Adrenal gland (tissue), 12 donors: ENCODE results near the gene LYPD6B. TPM values are rescaled to one million over a fixed set of nuclear protein-coding genes. Genes with fewer than 3 reads are reported as not detected.

Experiments used
- DNase-seq, 7 donors: peaks; one replicate each; pipeline ENCODE4 v3.0.0-alpha.2; 2019 to 2020
- H3K27ac ChIP-seq, 5 donors: fragments of 200-600 bp; sonication (generic) in 4 of 5; 1 replicate in 3 of 5; 2 replicates in 2 of 5; pipeline versions ENCODE4 v1.5.1 to v1.8.0; 2016 to 2020; ENCODE audit warnings: mild to moderate bottlenecking in 1 of 5
- H3K27me3 ChIP-seq: fragments of 200-600 bp; 2 replicates; pipeline ENCODE4 v1.8.0; 2021
- H3K36me3 ChIP-seq, 2 donors: fragments of 200-600 bp; replicated peaks in 1 of 2; 1 replicate in 1 of 2; 2 replicates in 1 of 2; pipeline versions ENCODE4 v1.5.1 to v1.8.0; 2018 to 2022
- H3K4me1 ChIP-seq, 2 donors: fragments of 200-600 bp; replicated peaks in 1 of 2; 1 replicate in 1 of 2; 2 replicates in 1 of 2; pipeline versions ENCODE4 v1.5.1 to v1.8.0; 2018 to 2021
- H3K4me3 ChIP-seq, 4 donors: fragments of 200-600 bp; sonication (generic) in 3 of 4; one replicate each; pipeline ENCODE4 v1.5.1; 2016 to 2018
- H3K9me3 ChIP-seq, 3 donors: fragments of 200-600 bp; sonication (generic) in 1 of 3; replicated peaks in 1 of 3; 1 replicate in 2 of 3; 2 replicates in 1 of 3; pipeline versions ENCODE4 v1.5.1 to v1.8.0; 2016 to 2021
- CTCF ChIP-seq, 6 experiments: fragments of 450-650 bp in 4 of 6; fragments of 200-600 bp in 2 of 6; sonication (generic) in 1 of 6; IDR thresholded peaks; 1 replicate in 5 of 6; 2 replicates in 1 of 6; pipeline versions ENCODE4 v1.5.1 to v1.8.0; 2016 to 2021; ENCODE audit warnings: antibody characterized with exemption in 6 of 6, mild to moderate bottlenecking in 2 of 6, moderate library complexity in 1 of 6
- POLR2A ChIP-seq, 2 donors: fragments of 450-650 bp; IDR thresholded peaks; one replicate each; pipeline ENCODE4 v1.6.1; 2017; ENCODE audit warnings: antibody characterized with exemption in 2 of 2, mild to moderate bottlenecking in 2 of 2, moderate library complexity in 1 of 2
- WGBS, 4 donors: extraction: QIAGEN DNeasy Blood & Tissue Kit in 2 of 4; methylation state at CpG; one replicate each; pipeline versions ENCODE4 v1.1.5 to v1.1.7; 2013 to 2017; 5-methylcytosine and 5-hydroxymethylcytosine counted together
- intact Hi-C, 2 donors: fragments of 100-400 bp; cut with DNase I; formaldehyde crosslinking; loops; one replicate each; pipeline versions ENCODE4 v1.14.1 to v1.15.0; 2022 to 2023
- polyA plus RNA-seq, 3 donors: library from polyadenylated mRNA; stranded (reverse); fragments of 200-250 nt in 2 of 3; fragments of 350-450 nt in 1 of 3; fragmentation: Illumina TruSeq in 1 of 3; extraction: RNeasy Lipid Tissue Mini Kit (QIAGEN cat#74804) in 1 of 3; gene quantifications; one replicate each; pipeline ENCODE4 v1.2.3, GENCODE V29; 2013 to 2014
- total RNA-seq, 9 donors: library from RNA; depleted of rRNA in 4 of 9; stranded (reverse); fragments of >200 nt in 4 of 9; fragments of 120-200 nt in 1 of 9; fragmentation: NEBNext Ultra II Directional in 1 of 9; extraction: Animal tissue kit (Norgen Biotek cat#: 25700) in 1 of 9; gene quantifications; one replicate each; pipeline versions ENCODE4 v1.1.0 to v1.2.4, GENCODE V29; 2013 to 2023
- donor health status: healthy with polysubstance abuse.
- donor health status: Bipolar disorder and iron deficiency.
- donor health status: DM: yes; HTN: yes; CAD: no.
- donor health status: DM: no; HTN: no; CAD: no.
- donor health status: DM: no; HTN: no; CAD: no.
- donor health status: DM: yes; HTN: yes; CAD: no.

Gene LYPD6B
- total and polyA plus RNA-seq, 12 donors, result 0.15 to 0.98 (median 0.50) TPM; not detected in 2

GRCh38 chr2:148993351-148993750, 45.1 kb upstream of the LYPD6B start:
- Histone ChIP-seq H3K36me3 (peaks cover 0 to 8% of the 10 kb centered on the region in 2 donors), H3K27me3 (no peaks in the 10 kb centered on the region), H3K4me3 (no peak overlapping the region), H3K4me1 (no peaks in the 10 kb centered on the region), H3K27ac (no peak overlapping the region), H3K9me3 (no peaks in the 10 kb centered on the region)
- TF ChIP-seq CTCF (IDR thresholded peaks at IDR 0.05) (no peak), POLR2A (IDR thresholded peaks at IDR 0.05) (no peak)
- intact Hi-C loops, result loop anchor here (10.0 kb wide), 3 partner anchors 349 to 459 kb away; partner anchors contain the start of gene EPC2 (in 1 of the 2)
- 86 to 95% (median 92%) methylated on average over 3 of the region's 3 CpGs for WGBS, 4 donors
- DNase-seq, result no peak

GRCh38 chr2:148994341-148994740, 44.2 kb upstream of the LYPD6B start:
- intact Hi-C loops, result loop anchor here (10.0 kb wide), 3 partner anchors 350 to 460 kb away; partner anchors contain the start of gene EPC2 (in 1 of the 2)
- Histone ChIP-seq H3K4me1 (no peaks in the 10 kb centered on the region), H3K4me3 (no peak overlapping the region), H3K27ac (no peak overlapping the region), H3K27me3 (no peaks in the 10 kb centered on the region), H3K9me3 (no peaks in the 10 kb centered on the region), H3K36me3 (peaks cover 0 to 8% of the 10 kb centered on the region in 2 donors)
- TF ChIP-seq CTCF (IDR thresholded peaks at IDR 0.05) (no peak), POLR2A (IDR thresholded peaks at IDR 0.05) (no peak)
- 88 to 95% (median 94%) methylated on average over 8 of the region's 8 CpGs for WGBS, 4 donors
- no peak for DNase-seq

- H3K4me1 ChIP-seq, result peaks cover 0 to 7% of the 10 kb centered on the region in 2 donors
- intact Hi-C loops, result loop anchor here (10.0 kb wide), 3 partner anchors 352 to 462 kb away; partner anchors contain the start of gene EPC2 (in 1 of the 2)
- 83 to 90% (median 89%) methylated on average over 2 to 6 of the region's 6 CpGs for WGBS, 4 donors
- no peak overlapping the region for H3K27ac ChIP-seq
- H3K9me3 ChIP-seq, result no peaks in the 10 kb centered on the region
- no peaks in the 10 kb centered on the region for H3K36me3 ChIP-seq
- DNase-seq, result no peak
- H3K4me3 ChIP-seq, result no peak overlapping the region
- TF ChIP-seq CTCF (IDR thresholded peaks at IDR 0.05) (no peak), POLR2A (IDR thresholded peaks at IDR 0.05) (no peak)
- H3K27me3 ChIP-seq, result no peaks in the 10 kb centered on the region
Observed at GRCh38 chr2:148996805-148997204, 41.7 kb upstream of the LYPD6B start.

- H3K9me3 ChIP-seq, result no peaks in the 10 kb centered on the region
- no peaks in the 10 kb centered on the region for H3K36me3 ChIP-seq
- WGBS, 4 donors, result 79 to 85% (median 82%) methylated on average over 14 to 16 of the region's 16 CpGs
- no peaks in the 10 kb centered on the region for H3K27me3 ChIP-seq
- TF ChIP-seq CTCF (IDR thresholded peaks at IDR 0.05) (no peak), POLR2A (IDR thresholded peaks at IDR 0.05) (no peak)
- peaks cover 0 to 7% of the 10 kb centered on the region in 2 donors for H3K4me1 ChIP-seq
- peak in 4 of 7 donors; percentile 22 to 61 (median 30) for DNase-seq
- intact Hi-C loops, result loop anchor here (10.0 kb wide), 3 partner anchors 353 to 463 kb away; partner anchors contain the start of gene EPC2 (in 1 of the 2)
- H3K4me3 ChIP-seq, result no peak overlapping the region
- no peak overlapping the region for H3K27ac ChIP-seq
Observed at GRCh38 chr2:148998165-148998830, 40.2 kb upstream of the LYPD6B start.
